HG02884 (cell line): ENCODE data around the gene BRINP1.
A peak's percentile ranks its signal among the peaks of the same experiment; 100 is the strongest.

Experiments used
- ATAC-seq: cut with Tn5 transposase; IDR thresholded peaks from one replicate; pipeline ENCODE4 v1.9.1; 2021; ENCODE audit warnings: mild to moderate bottlenecking, moderate library complexity; ENCODE audit not compliant: unreplicated experiment

Gene BRINP1

GRCh38 chr9:119343059-119343990 is 25.9 kb downstream of the BRINP1 start:
- ATAC-seq = no peak

- no peak for ATAC-seq
These were observed 30.2 kb downstream of the BRINP1 start for GRCh38 chr9:119339056-119339455.

- ATAC-seq = no peak
These were observed 31.7 kb downstream of the BRINP1 start for GRCh38 chr9:119337573-119337972.

- no peak for ATAC-seq
These were observed 34.5 kb downstream of the BRINP1 start for GRCh38 chr9:119334745-119335144.

- no peak for ATAC-seq
These were observed 35.6 kb downstream of the BRINP1 start for GRCh38 chr9:119333507-119334229.

DNA sequence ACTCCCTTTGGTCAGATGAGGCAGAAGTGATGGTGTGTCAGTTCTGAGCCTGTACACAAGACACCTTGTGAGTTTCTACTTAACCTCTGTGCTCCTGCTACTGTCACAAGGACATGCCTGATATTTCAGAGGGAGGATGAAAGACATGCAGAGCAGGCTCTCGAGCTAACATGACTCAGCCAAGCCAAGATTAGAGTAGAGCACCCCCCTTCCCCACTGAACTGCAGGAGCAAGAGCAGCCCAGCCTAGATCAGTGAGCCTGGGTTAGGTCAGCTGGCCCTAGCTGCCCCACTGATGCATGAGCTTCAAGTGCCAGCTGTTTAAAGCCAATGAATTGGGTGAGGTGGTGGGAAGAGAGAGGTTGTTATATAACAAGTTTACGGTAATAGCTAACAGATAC is 36.7 kb downstream of the BRINP1 start:
- ATAC-seq = no peak

DNA sequence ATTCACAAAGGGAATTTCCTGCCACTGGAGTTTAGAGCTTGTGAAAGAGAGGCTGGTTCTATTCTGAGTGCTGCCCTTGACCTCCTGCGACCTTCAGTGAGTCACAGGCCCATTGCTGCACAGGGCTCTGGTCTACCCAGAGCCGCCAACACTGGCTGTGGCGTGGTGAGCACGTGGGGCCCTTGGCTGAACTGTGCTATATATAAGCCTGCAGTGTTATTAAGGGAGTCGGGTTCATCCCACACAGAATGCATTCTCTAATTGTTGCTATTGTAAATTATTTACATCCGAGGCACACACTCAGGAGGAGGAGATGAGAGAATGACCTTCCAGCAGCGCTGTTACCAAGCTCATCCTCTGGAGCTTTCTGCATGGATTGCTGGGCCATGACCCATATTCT is 47.1 kb downstream of the BRINP1 start:
- no peak for ATAC-seq

DNA sequence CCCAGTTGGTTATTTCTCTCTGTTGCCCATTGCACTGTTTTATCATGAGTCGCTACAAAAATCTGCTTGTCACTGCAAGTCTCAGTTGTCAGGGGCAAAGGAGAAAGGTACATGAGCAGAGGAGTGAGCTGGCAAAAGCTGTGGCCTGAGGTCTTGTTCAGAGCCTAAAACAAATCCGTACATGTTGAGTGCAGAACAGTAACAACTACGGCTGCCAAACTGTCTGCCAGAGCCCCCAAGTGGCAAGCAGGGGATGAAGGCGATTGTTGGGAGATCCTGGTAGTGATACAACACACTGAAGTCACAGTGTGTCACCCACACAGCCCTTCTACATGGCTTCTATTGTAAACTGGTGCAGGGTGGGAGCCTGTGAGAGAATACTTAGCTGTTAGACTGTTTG is 50.9 kb downstream of the BRINP1 start:
- ATAC-seq = no peak

GRCh38 chr9:119313846-119314245 is 55.4 kb downstream of the BRINP1 start:
- no peak for ATAC-seq

- ATAC-seq = no peak
These were observed 58.5 kb downstream of the BRINP1 start for GRCh38 chr9:119310741-119311140.

GRCh38 chr9:119307471-119307870 is 61.8 kb downstream of the BRINP1 start:
- ATAC-seq = no peak

DNA sequence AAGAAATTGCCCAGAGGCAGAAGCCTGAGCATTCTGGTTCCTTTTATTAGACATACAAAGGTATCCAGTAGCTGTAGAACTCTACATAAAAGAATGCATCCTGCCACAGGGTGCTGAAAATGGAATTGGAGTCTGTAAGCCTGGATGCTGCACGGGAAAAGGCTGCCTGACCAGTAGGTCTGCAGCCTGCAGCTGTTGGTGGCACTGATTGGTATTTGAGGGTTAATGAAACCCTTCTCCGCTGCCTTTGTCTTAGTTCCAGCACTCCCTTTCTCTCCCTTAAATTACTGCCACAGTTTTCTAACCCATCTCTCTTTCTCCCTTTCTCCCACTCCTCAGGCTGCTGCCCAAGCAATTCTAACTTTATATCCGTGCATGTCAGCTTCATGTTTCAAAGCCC is 64.7 kb downstream of the BRINP1 start:
- no peak for ATAC-seq

- ATAC-seq = no peak
These were observed 66.1 kb downstream of the BRINP1 start for GRCh38 chr9:119302988-119303698.

GRCh38 chr9:119298076-119298853 is 71.0 kb downstream of the BRINP1 start:
- ATAC-seq = peak; percentile 95

GRCh38 chr9:119291554-119291953 is 77.7 kb downstream of the BRINP1 start:
- no peak for ATAC-seq

DNA sequence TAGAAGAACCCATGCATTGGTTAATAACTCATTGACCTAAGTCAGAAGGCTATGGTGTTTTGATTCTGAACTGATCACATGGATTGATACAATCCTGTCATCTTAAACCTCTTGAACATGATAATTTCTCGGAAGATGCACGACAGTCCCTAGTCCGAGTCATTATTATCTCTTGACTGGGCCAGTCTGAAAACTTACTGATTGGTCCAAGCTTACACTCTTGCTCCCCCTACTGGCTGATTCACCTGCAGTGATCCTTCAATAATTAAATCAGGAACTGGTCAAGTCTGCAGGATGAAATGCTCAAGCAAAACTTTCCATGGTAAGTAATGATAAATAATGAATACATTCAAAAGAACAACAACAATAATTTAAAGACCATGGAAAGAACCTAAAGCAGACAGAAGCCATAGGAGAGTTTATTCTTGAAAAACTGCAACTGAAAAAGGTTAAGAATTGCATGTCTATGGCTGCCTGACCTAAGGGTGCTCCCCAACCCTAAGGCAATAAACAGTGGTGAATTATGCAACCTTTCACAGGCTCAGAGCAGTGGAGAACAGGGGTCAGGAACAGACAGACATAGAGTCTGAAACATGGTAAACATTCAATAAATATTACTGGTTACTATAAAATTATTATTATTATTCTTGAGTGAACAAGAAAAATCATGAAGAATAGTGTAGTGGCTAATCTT is 79.3 kb downstream of the BRINP1 start:
- peak; percentile 94 for ATAC-seq

GRCh38 chr9:119284587-119285337 is 84.5 kb downstream of the BRINP1 start:
- ATAC-seq = no peak

DNA sequence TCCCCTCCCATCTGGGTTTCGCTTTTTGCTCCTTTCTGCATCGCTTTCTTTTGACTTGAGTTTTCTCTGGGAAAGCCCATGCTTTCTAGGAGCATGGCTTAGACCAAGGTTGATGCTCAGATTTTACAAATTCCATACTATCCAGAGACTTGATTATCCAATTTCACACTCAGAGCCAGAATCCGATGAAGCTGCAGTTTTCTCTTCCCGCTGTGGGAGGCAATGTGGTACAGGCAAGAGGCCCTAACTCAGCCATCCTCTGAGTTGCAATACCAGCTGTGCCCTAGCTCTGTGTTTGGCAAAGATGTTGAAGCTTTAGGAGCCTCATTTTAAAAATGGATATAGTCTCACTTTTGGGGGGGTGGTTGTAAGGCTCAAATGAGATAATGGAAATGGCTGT is 85.1 kb downstream of the BRINP1 start:
- ATAC-seq = no peak

DNA sequence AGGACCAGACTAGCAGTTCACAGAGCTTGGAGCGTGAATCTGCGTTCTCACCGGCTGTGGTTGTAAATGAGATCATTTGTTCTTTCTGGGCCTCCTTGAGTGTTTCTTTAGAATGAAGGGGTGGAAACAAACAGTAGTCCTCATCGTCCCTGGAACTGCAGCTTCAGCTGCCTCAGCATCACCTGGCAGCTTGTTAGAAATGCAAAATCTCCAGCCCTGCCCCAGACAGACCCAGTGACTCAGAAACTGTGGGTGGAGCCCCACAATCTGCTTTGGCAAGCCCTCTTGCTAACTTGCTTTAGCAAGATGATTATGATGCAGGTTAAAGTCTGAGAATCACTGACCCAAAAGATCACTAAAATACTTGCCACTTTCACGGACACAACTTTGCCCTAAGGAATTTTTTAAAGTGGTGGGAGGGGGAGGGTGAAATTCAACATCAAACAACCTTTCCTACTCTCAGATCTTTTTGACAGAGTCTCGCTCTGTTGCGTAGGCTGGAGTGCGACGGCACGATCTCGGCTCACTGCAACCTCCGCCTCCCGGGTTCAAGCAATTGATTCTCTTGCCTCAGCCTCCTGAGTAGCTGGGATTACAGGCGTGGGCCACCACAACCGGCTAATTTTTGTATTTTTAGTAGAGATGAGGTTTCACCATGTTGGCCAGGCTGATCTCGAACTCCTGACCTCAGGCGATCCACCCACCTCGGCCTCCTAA is 86.0 kb downstream of the BRINP1 start:
- ATAC-seq = no peak
